ENCODE results near the gene GGA1.

DNA sequence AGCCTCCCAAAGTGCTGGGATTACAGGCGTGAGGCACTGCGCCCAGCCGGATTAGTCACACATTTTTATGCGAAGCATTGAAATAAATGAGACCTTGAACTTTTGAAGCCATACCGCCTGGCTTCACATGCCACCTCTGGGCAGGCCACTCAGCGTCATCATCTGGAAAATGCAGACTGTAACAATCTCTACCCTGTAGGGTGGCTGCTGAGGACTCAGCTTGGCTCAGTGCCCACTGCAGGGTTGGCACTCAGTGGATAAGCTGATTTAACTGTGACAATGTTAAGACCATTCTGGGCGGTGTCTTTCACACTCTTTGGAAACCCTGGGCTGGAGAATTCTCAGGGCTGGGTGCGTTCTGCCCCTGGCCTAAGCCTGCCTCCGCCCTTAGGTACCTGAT lies 39.3 kb downstream of the GGA1 start:
- TF ChIP-seq POLR2A (IDR thresholded peaks at IDR 0.05) (no peak), POLR2AphosphoS5 (IDR thresholded peaks at IDR 0.05) (no peak)
- TF ChIP-seq, protein P1, sequence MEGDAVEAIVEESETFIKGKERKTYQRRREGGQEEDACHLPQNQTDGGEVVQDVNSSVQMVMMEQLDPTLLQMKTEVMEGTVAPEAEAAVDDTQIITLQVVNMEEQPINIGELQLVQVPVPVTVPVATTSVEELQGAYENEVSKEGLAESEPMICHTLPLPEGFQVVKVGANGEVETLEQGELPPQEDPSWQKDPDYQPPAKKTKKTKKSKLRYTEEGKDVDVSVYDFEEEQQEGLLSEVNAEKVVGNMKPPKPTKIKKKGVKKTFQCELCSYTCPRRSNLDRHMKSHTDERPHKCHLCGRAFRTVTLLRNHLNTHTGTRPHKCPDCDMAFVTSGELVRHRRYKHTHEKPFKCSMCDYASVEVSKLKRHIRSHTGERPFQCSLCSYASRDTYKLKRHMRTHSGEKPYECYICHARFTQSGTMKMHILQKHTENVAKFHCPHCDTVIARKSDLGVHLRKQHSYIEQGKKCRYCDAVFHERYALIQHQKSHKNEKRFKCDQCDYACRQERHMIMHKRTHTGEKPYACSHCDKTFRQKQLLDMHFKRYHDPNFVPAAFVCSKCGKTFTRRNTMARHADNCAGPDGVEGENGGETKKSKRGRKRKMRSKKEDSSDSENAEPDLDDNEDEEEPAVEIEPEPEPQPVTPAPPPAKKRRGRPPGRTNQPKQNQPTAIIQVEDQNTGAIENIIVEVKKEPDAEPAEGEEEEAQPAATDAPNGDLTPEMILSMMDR (IDR thresholded peaks at IDR 0.05) = no peak

Data from upper lobe of left lung (tissue), 4 donors.